KMS-11 (cell line): Measurements from ENCODE around the gene CDK5RAP2.

Source experiments
- H2AFZ ChIP-seq: fragments of 200-600 bp; sonication (generic); 2 replicates; pipeline ENCODE4 v1.6.1; 2016; ENCODE audit warnings: antibody characterized with exemption, mixed run types, low read depth
- H3K27ac ChIP-seq: fragments of 200-600 bp; sonication (generic); 2 replicates; pipeline ENCODE4 v1.6.1; 2016; ENCODE audit warnings: mild to moderate bottlenecking, mixed run types
- H3K27me3 ChIP-seq: fragments of 200-600 bp; sonication (generic); 2 replicates; pipeline ENCODE4 v1.6.1; 2017; ENCODE audit warnings: mild to moderate bottlenecking, low read depth, mixed run types, moderate library complexity; ENCODE audit not compliant: insufficient read depth
- H3K36me3 ChIP-seq: fragments of 200-600 bp; sonication (generic); 2 replicates; pipeline ENCODE4 v1.6.1; 2017; ENCODE audit warnings: mild to moderate bottlenecking, mixed run types; ENCODE audit not compliant: insufficient read depth
- H3K4me1 ChIP-seq: fragments of 200-600 bp; sonication (generic); 2 replicates; pipeline ENCODE4 v1.6.1; 2016; ENCODE audit warnings: mild to moderate bottlenecking, low read depth, mixed run types; ENCODE audit not compliant: poor library complexity, severe bottlenecking
- H3K4me2 ChIP-seq: fragments of 200-600 bp; sonication (generic); 2 replicates; pipeline ENCODE4 v1.7.0; 2016; ENCODE audit warnings: mild to moderate bottlenecking, mixed run types
- H3K4me3 ChIP-seq: fragments of 200-600 bp; sonication (generic); IDR thresholded peaks from 2 replicates; pipeline ENCODE4 v1.6.1; 2017; ENCODE audit warnings: low read depth, low read length, mixed read lengths; ENCODE audit not compliant: insufficient read depth
- H3K79me2 ChIP-seq: fragments of 200-600 bp; sonication (generic); 2 replicates; pipeline ENCODE4 v1.6.1; 2016; ENCODE audit warnings: low read depth, mixed run types; ENCODE audit not compliant: insufficient read depth
- H3K9ac ChIP-seq: fragments of 200-600 bp; sonication (generic); 2 replicates; pipeline ENCODE4 v1.6.1; 2016; ENCODE audit warnings: mild to moderate bottlenecking, mixed run types
- H4K20me1 ChIP-seq: fragments of 200-600 bp; sonication (generic); 2 replicates; pipeline ENCODE4 v1.6.1; 2016; ENCODE audit warnings: mild to moderate bottlenecking, mixed run types; ENCODE audit not compliant: insufficient read depth
- TF ChIP-seq, protein P1 (sequence below): fragments of 200-600 bp; sonication (generic); conservative IDR thresholded peaks from 2 replicates; pipeline ENCODE4 v1.6.1; 2017; ENCODE audit warnings: low read depth, mild to moderate bottlenecking, antibody characterized with exemption, low read length, moderate library complexity, mixed read lengths

CDK5RAP2 gene

DNA sequence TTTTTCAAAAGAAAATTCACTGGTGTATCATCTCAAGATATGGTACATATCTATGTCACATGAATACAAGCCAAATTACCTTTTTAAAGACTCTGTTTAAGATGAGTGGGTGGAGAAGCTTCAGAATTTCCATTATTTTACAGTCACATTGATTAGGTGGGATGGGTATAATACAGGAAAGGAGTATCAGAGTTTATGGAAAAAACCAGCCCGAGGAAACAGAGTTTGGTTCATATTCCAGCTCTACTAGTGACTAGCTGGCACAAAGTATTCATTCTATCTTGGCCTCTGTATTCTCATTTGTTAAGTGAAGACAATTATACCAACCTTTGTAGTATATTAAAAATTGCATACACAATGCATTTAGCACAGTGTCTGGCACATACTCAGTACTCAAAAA, 46.5 kb upstream of the CDK5RAP2 start:
- Histone ChIP-seq H3K9ac (no peak overlapping the region), H3K4me1 (peaks cover 9% of the 10 kb centered on the region), H3K36me3 (no peaks in the 10 kb centered on the region), H3K79me2 (no peaks in the 10 kb centered on the region), H2AFZ (no peak overlapping the region), H3K27ac (no peak overlapping the region), H3K4me2 (no peak overlapping the region), H4K20me1 (no peaks in the 10 kb centered on the region), H3K4me3 (no peak overlapping the region), H3K27me3 (no peaks in the 10 kb centered on the region)
- TF ChIP-seq, protein P1, sequence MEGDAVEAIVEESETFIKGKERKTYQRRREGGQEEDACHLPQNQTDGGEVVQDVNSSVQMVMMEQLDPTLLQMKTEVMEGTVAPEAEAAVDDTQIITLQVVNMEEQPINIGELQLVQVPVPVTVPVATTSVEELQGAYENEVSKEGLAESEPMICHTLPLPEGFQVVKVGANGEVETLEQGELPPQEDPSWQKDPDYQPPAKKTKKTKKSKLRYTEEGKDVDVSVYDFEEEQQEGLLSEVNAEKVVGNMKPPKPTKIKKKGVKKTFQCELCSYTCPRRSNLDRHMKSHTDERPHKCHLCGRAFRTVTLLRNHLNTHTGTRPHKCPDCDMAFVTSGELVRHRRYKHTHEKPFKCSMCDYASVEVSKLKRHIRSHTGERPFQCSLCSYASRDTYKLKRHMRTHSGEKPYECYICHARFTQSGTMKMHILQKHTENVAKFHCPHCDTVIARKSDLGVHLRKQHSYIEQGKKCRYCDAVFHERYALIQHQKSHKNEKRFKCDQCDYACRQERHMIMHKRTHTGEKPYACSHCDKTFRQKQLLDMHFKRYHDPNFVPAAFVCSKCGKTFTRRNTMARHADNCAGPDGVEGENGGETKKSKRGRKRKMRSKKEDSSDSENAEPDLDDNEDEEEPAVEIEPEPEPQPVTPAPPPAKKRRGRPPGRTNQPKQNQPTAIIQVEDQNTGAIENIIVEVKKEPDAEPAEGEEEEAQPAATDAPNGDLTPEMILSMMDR = no peak

DNA sequence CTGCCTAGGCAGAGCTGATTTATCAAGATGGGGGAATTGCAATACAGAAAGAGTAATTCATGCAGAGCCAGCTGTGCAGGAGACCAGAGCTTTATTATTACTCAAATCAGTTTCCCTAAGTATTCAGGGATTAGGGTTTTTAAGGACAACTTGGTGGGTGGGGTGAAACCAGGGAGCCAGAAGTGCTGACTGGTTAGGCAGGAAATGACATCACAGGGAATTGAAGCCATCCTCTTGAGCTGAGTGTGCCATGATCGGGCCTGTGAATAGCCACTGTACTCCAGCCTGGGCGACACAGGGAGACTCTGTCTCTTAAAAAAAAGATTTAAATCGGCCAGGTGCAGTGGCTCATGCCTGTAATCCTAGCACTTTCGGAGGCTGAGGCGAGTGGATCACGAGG, 45.3 kb upstream of the CDK5RAP2 start:
- Histone ChIP-seq H3K4me2 (no peak overlapping the region), H3K27ac (no peak overlapping the region), H3K27me3 (no peaks in the 10 kb centered on the region), H2AFZ (no peak overlapping the region), H3K4me1 (peaks cover 13% of the 10 kb centered on the region), H3K4me3 (no peak overlapping the region), H3K9ac (no peak overlapping the region), H4K20me1 (no peaks in the 10 kb centered on the region), H3K79me2 (no peaks in the 10 kb centered on the region), H3K36me3 (no peaks in the 10 kb centered on the region)
- TF ChIP-seq, protein P1 = no peak

DNA sequence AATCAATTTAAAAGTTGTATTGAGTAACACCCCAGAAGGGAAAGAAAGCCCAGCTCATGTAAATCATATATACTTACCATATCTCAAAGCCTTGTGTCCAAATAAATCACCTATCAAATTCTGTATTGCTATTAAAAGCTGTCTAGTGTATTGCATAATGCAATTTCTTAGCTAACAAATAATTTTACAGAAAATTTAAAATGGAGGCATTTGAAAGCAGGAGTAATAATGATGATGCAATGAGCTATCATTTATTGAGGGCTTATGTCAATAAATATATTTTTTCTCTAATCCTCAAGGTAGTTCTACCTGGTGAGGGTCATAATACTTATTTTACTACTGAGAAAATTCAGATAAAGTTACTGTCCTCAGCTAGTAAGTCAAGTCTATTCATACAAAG, 42.8 kb upstream of the CDK5RAP2 start:
- Histone ChIP-seq H3K9ac (no peak overlapping the region), H3K27ac (no peak overlapping the region), H4K20me1 (no peaks in the 10 kb centered on the region), H3K27me3 (no peaks in the 10 kb centered on the region), H3K36me3 (no peaks in the 10 kb centered on the region), H2AFZ (no peak overlapping the region), H3K4me1 (peaks cover 26% of the 10 kb centered on the region), H3K4me2 (no peak overlapping the region), H3K4me3 (no peak overlapping the region), H3K79me2 (no peaks in the 10 kb centered on the region)
- TF ChIP-seq, protein P1 = no peak

DNA sequence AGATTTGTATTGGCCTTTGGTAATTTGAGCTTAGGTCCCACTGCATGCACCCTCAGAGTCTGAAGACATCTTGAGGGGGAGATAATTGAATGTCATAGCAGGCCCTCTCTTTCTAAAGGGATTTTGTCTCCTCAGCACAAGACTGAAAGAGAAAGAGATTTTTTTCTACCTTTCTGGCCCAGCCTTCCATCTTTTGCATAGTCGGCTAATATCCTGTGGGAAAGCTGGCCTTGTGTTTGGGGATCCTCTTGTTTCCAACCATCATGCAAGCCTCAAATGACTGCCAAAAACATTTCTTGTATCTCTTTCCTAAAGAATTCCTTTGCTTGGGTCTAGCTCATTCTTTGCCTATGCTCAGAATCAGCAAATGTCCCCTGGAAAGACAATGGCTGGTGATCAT, 42.0 kb upstream of the CDK5RAP2 start:
- TF ChIP-seq, protein P1 = no peak
- H4K20me1 ChIP-seq = no peaks in the 10 kb centered on the region
- H3K27me3 ChIP-seq = no peaks in the 10 kb centered on the region
- no peak overlapping the region for H3K4me2 ChIP-seq
- no peak overlapping the region for H2AFZ ChIP-seq
- H3K27ac ChIP-seq = no peak overlapping the region
- no peaks in the 10 kb centered on the region for H3K79me2 ChIP-seq
- no peak overlapping the region for H3K4me3 ChIP-seq
- no peaks in the 10 kb centered on the region for H3K36me3 ChIP-seq
- H3K4me1 ChIP-seq = peaks cover 35% of the 10 kb centered on the region
- no peak overlapping the region for H3K9ac ChIP-seq
